HS-27A (cell line): Measurements from ENCODE around the gene SMAD7.
A peak's percentile ranks its signal among the peaks of the same experiment; 100 is the strongest.

Experiments used
- DNase-seq: peaks from one replicate; pipeline ENCODE4 v3.0.0-alpha.2; 2012; ENCODE audit warnings: low read depth, missing footprints

SMAD7 gene

GRCh38 chr18:48944634-48945033, 6.1 kb downstream of the SMAD7 start:
- no peak for DNase-seq

GRCh38 chr18:48943736-48944527, 6.8 kb downstream of the SMAD7 start:
- no peak for DNase-seq

GRCh38 chr18:48943333-48943732, 7.4 kb downstream of the SMAD7 start:
- DNase-seq = no peak

- peak; percentile 84 for DNase-seq
Measured at GRCh38 chr18:48942554-48943261, 8.1 kb downstream of the SMAD7 start.

GRCh38 chr18:48942086-48942485, 8.7 kb downstream of the SMAD7 start:
- DNase-seq = no peak

- DNase-seq = no peak
Measured at GRCh38 chr18:48941672-48942071, 9.1 kb downstream of the SMAD7 start.

GRCh38 chr18:48940854-48941611, 9.7 kb downstream of the SMAD7 start:
- no peak for DNase-seq

DNA sequence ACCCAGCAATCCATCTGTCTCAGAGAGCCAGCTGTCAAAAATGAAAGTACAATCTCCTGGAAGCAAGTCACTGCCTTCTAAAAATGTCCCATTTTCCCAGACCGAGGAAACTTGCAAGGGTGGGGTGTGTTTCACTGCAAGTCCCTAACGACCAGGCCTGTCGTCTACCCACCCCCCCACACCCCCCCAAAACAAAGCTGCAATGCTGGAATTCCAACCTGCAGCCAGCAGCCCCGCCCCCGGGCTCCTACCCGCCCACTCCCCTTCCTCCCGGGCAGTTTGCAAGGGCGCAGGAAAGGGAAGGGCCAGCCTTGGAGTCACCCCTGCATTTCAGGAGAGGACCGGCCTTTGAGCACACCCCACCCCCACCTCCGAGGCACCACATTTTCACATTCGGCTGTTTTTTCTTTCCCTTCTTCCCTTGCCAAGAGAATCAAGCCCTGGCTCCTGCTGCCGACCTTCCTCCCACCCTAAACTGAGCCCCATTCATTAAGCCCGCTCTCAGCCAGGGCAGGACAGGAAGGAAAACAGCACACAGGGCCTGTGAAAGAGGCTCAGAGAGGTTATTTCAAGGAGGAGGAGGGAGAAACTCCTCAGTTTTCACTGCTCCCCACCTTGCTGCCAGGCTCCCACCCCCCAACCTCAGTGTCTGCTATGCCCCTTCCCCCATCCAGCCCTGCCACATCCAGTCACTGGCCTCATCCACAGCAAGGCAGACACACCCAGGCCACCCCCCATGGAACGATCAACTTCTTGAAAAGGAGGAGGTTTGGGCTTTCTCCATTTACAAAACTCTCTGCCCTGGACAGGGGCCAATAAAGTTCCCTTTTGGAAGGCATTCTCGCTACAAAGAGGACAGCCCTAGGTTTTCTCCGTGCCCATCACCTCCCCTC, 11.3 kb downstream of the SMAD7 start:
- DNase-seq = no peak

- DNase-seq = no peak
Measured at GRCh38 chr18:48938827-48939204, 11.9 kb downstream of the SMAD7 start.

DNA sequence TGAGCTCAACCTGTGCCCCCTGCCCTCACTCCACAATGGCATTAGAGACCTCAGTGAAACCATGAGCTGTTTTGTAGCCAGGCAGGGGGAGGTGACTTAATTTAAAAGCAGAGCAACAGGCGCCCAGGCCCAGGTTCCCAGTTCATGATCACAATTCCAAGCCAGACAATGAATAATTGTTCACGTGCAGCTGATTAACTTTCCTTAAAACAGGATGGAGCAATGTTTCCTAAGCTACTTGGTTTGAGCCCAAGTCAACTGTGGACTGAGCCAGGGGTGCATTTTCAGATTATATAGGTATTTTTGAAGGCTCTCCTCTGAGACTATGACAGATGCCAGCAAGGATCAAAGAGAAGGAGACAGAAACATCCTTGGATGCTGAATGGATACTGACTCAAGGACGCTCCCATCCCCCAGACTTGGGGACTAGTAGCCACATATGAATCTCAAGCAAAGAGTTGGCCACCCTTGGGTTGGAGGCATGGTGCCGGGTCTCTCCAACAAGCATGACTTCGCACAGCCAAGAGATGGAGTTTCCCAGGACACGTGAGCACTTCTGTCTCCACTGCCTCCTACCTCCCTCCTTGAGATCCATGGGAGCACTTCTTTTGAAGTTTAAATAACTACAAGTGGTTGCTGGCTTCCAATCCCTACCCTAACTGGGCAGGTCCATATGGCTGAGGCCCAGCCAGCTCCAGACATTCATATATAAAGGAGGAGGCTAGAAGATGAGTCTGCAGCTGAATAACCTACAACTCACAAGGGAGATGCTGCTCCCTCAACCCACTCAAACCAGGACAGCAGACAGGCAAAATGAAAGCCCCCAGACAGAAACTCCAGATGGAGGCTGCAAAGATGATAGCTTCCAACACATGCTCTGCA, 12.7 kb downstream of the SMAD7 start:
- no peak for DNase-seq

GRCh38 chr18:48935433-48935774, 15.4 kb downstream of the SMAD7 start:
- DNase-seq = no peak

DNA sequence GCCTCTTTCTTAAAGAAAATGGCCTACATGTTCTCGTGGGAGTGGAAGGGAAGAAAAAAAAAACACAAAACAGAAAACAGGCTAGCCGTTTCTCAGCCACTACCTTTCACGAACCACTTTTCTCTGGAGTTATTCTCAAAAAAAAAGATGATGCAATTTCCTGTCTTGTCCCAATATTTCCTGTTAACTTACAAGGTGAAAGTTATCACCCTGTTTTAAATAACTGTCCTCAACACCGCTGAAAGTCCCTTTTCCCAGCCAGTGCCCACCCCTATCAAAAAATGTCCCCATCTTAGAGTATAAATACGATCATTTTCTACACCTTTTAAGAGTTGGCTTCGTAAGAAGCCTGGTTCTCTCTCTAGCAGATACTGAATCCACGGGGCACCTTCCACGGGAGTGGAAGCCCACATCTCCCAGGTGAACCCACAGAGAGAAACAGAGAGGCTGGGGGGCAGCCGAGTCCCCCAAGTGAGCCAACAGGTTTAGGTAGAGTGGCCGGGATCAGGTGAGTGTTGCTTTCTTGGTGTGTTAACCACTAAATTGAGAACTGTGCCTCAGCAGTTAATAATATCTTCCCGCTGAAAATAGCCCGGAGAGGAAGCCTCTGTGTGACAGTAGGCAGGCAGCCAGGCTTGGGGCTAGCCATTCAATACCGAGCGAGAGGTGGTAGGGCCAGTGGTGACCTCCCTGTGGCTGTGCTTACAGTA, 15.9 kb downstream of the SMAD7 start:
- DNase-seq = no peak

DNA sequence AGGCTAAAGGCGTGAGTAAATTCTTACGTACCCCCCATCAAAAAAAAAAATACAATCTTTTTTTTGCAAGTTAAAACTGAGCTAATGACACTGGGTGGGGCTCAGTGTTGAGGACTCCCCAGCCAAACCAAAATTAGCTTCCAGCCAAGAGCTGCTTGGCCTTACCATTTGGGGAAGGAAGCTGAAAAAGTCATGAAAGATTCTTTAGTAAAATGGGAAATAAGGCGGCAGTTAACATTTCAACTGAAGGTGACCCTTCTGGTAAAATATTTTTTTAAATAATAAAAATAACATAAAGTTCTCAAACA, 16.4 kb downstream of the SMAD7 start:
- DNase-seq = no peak

GRCh38 chr18:48933578-48934414, 17.0 kb downstream of the SMAD7 start:
- DNase-seq = no peak

DNA sequence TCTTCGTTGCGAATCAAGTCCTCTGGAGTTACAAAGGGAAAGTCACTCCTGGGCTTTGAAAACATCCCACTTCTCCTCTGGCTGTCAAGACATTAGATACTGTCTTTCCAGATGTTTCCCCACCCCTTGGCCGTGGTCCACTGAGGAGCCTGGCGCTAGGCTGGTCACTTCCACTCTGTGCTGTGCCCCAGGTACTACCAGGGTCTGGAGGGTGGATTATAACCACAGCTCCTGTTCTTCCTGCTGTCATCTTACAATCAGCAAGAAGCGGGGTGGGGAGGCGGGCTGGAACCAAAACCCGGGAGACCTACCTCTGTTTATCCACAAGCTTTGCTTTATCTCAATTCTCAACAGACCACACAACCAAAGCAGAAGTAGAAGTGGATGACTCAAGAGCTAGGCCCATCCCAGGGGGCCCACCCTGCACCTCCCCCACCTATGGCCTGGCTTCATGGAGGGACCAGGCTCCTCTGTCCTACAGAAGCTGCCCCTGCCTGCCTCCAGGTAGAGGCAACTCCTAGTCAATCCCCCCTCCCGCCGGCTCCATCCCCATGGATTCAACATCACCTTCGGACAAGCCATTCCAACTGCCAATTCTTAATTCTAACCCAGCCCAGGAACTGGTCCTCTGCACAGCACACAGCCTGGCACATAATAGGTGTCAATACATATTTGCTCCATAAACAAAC, 17.8 kb downstream of the SMAD7 start:
- no peak for DNase-seq

DNA sequence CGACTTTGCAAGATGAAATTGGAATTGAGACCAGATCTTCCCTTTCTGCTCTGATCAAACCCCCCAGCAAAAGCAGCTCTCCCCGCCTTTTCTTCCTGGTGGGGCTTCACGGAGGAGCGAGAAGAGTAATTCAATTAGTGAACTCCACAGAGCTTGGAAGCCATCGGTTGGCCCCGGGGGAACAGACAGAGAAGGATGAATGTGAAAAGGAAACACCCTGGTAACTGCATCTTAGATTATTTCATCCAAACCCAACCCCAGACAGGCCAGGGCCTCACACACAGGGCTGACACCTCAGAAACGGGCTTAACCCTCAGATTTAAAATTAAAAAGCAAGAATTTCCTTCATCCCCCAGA, 18.3 kb downstream of the SMAD7 start:
- DNase-seq = no peak

DNA sequence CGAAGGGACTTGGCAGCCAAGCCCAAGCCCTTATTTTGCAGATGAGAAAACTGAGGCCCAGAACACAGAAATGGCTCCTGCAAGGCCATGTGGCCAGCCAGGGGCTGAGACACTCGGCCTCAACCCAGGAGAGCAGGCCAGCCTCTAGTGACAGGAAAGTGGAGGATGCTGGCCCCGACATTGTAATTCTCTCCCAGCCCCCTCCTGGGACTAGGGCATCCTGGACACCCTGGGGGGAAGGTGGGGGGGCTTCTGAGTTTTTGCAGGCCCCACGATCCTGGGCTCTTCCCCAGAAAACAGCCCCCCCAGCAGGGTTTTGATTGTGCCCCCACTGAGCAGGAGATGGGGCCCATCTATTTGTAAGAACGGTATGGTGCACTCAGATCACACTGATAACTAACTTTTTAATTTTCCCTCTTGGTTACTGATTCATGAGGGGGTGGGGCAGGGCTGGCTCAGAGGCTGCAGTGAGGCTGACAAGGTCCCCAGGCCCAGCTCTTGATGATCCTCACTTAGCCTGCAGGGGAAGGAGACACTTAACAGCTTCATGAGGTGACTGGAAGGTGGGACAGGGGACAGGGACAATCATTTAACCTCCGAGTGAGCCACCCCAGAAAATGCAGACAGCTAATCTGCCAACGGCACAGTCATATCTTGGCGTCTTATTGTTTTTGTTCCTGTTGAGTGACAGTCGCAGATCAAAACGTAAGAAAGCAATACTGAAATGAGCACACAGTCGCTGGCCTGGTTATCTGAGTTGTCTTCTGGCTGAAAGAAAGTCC, 18.9 kb downstream of the SMAD7 start:
- no peak for DNase-seq

DNA sequence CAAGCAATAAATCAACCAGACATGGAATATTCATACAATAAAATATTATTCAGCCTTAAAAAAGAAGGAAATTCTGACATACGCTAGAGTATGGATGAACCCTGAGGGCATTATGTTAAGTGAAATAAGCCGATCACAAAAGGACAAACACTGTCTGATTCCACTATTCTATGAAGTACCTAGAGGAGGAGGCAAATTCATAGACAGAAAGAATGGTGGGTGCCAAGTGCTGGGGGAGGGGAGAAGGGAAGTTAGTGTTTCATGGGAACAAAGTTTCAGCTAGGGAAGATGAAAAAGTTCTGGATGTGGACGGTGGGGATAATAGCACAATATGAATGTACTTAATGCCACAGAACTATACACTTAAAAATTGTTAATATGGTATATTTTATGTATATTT, 19.8 kb downstream of the SMAD7 start:
- no peak for DNase-seq
